Loucy (cell line): Measurements from ENCODE around the gene TGM3.

ENCODE experiments used
- H2AFZ ChIP-seq: fragments of 200-600 bp; sonication (generic); 2 replicates; pipeline ENCODE4 v1.6.0; 2016; ENCODE audit warnings: antibody characterized with exemption, mild to moderate bottlenecking, low read length, moderate library complexity
- H3F3A ChIP-seq: fragments of 200-600 bp; 2 replicates; pipeline ENCODE4 v1.6.0; 2016; ENCODE audit warnings: antibody characterized with exemption, low read depth, mild to moderate bottlenecking
- H3K27me3 ChIP-seq: fragments of 200-600 bp; sonication (generic); 2 replicates; pipeline ENCODE4 v1.6.1; 2014; ENCODE audit warnings: low read length, mild to moderate bottlenecking; ENCODE audit not compliant: insufficient read depth, poor library complexity, severe bottlenecking
- H3K36me3 ChIP-seq: fragments of 200-600 bp; sonication (generic); 2 replicates; pipeline ENCODE4 v1.6.1; 2016; ENCODE audit warnings: low read length; ENCODE audit not compliant: insufficient read depth
- H3K4me1 ChIP-seq: fragments of 200-600 bp; sonication (generic); 2 replicates; pipeline ENCODE4 v1.5.1; 2014; ENCODE audit warnings: low read length, mild to moderate bottlenecking; ENCODE audit not compliant: insufficient read depth, poor library complexity, severe bottlenecking
- H3K4me2 ChIP-seq: fragments of 200-600 bp; sonication (generic); 2 replicates; pipeline ENCODE4 v1.6.0; 2014; ENCODE audit warnings: antibody characterized with exemption, low read length, low read depth, mild to moderate bottlenecking; ENCODE audit not compliant: poor library complexity, severe bottlenecking
- H3K4me3 ChIP-seq: fragments of 200-600 bp; sonication (generic); 2 replicates; pipeline ENCODE4 v1.5.1; 2014; ENCODE audit warnings: low read length, mild to moderate bottlenecking, mixed read lengths; ENCODE audit not compliant: poor library complexity, severe bottlenecking
- H3K79me2 ChIP-seq: fragments of 200-600 bp; sonication (generic); 2 replicates; pipeline ENCODE4 v1.6.1; 2014; ENCODE audit warnings: low read length; ENCODE audit not compliant: insufficient read depth
- H3K9ac ChIP-seq: fragments of 200-600 bp; sonication (generic); 2 replicates; pipeline ENCODE4 v1.6.0; 2014; ENCODE audit warnings: mild to moderate bottlenecking, low read depth, low read length, moderate library complexity; ENCODE audit not compliant: poor library complexity, severe bottlenecking
- H3K9me2 ChIP-seq: fragments of 200-600 bp; sonication (generic); replicated peaks from 2 replicates; pipeline ENCODE4 v1.6.1; 2016; ENCODE audit warnings: low read depth, low read length, mixed read lengths
- H3K9me3 ChIP-seq: fragments of 200-600 bp; sonication (generic); 2 replicates; pipeline ENCODE4 v1.6.1; 2014; ENCODE audit warnings: mild to moderate bottlenecking, antibody characterized with exemption, low read length, low read depth; ENCODE audit not compliant: insufficient read depth
- H4K20me1 ChIP-seq: fragments of 200-600 bp; sonication (generic); 2 replicates; pipeline ENCODE4 v1.6.0; 2014; ENCODE audit warnings: antibody characterized with exemption, low read length, mild to moderate bottlenecking; ENCODE audit not compliant: insufficient read depth, poor library complexity, severe bottlenecking
- EZH2phosphoT487 ChIP-seq: fragments of 200-600 bp; IDR thresholded peaks from 2 replicates; pipeline ENCODE4 v1.6.1; 2018; ENCODE audit warnings: antibody characterized with exemption, mild to moderate bottlenecking, moderate library complexity, borderline replicate concordance
- TF ChIP-seq, protein P1 (sequence below): fragments of 200-600 bp; sonication (generic); conservative IDR thresholded peaks from 2 replicates; pipeline ENCODE4 v1.5.1; 2014; ENCODE audit warnings: mild to moderate bottlenecking, antibody characterized with exemption, low read length

Gene TGM3

DNA sequence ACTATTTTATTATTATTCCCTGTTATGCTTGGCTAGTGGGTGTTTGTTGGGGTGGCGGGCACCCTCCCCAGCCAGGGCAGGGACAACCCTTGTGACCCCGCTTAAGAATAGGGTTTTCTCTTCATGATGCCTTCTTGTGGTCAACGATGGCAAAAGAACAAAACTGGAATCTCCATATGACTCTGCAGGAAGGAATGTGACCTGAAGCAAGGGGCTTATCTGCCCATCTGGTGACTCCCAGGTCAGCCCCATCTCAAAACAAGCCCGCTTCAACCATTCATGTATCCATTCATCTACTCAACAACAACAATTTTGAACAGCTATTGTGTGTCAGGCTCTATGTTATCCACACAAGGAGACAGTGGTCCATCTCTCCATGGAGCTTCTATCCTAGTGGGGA is 54.0 kb downstream of the TGM3 start:
- Histone ChIP-seq H2AFZ (no peak overlapping the region), H3K4me2 (no peak overlapping the region), H4K20me1 (no peaks in the 10 kb centered on the region), H3K79me2 (no peaks in the 10 kb centered on the region), H3K27me3 (no peaks in the 10 kb centered on the region), H3K9me3 (0 out of 2 replicates have a peak, but pooled peaks cover 3% of the 10 kb centered on the region), H3K4me1 (no peaks in the 10 kb centered on the region), H3K4me3 (no peak overlapping the region), H3K36me3 (no peaks in the 10 kb centered on the region), H3F3A (no peaks in the 10 kb centered on the region), H3K9me2 (no peaks in the 10 kb centered on the region), H3K9ac (no peak overlapping the region)
- no peak for TF ChIP-seq EZH2phosphoT487
- TF ChIP-seq, protein P1, sequence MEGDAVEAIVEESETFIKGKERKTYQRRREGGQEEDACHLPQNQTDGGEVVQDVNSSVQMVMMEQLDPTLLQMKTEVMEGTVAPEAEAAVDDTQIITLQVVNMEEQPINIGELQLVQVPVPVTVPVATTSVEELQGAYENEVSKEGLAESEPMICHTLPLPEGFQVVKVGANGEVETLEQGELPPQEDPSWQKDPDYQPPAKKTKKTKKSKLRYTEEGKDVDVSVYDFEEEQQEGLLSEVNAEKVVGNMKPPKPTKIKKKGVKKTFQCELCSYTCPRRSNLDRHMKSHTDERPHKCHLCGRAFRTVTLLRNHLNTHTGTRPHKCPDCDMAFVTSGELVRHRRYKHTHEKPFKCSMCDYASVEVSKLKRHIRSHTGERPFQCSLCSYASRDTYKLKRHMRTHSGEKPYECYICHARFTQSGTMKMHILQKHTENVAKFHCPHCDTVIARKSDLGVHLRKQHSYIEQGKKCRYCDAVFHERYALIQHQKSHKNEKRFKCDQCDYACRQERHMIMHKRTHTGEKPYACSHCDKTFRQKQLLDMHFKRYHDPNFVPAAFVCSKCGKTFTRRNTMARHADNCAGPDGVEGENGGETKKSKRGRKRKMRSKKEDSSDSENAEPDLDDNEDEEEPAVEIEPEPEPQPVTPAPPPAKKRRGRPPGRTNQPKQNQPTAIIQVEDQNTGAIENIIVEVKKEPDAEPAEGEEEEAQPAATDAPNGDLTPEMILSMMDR = no peak

DNA sequence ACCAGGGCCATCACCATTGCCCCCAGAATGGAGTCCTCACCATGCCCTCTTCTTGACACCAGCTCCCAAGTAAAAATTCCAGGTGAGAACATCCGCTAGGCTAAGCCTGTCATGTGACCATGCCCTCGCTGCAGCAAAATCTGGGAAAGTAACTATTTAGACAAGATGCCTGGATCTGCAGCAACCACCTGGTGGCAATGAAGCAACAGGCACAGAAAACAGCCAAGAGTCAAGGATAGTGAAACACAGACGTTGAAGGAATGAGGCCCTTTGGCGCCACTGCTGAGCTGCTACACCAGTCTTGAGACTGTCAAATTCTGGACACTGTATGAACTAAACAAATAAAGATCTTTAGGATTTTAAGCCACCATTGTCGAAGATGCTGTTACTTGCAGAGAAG is 54.8 kb downstream of the TGM3 start:
- Histone ChIP-seq H3K4me3 (no peak overlapping the region), H3K4me1 (no peaks in the 10 kb centered on the region), H2AFZ (no peak overlapping the region), H3F3A (no peaks in the 10 kb centered on the region), H3K4me2 (no peak overlapping the region), H4K20me1 (no peaks in the 10 kb centered on the region), H3K9me2 (no peaks in the 10 kb centered on the region), H3K79me2 (no peaks in the 10 kb centered on the region), H3K9ac (no peak overlapping the region), H3K9me3 (0 out of 2 replicates have a peak, but pooled peaks cover 3% of the 10 kb centered on the region), H3K36me3 (no peaks in the 10 kb centered on the region), H3K27me3 (no peaks in the 10 kb centered on the region)
- TF ChIP-seq, protein P1 = no peak
- TF ChIP-seq EZH2phosphoT487 = no peak

GRCh38 chr20:2353231-2353630 is 57.4 kb downstream of the TGM3 start:
- H3K9me2 ChIP-seq = no peaks in the 10 kb centered on the region
- H3K27me3 ChIP-seq = no peaks in the 10 kb centered on the region
- H3K9ac ChIP-seq = no peak overlapping the region
- no peaks in the 10 kb centered on the region for H3F3A ChIP-seq
- no peak overlapping the region for H2AFZ ChIP-seq
- H3K9me3 ChIP-seq = no peaks in the 10 kb centered on the region
- H3K4me3 ChIP-seq = no peak overlapping the region
- H3K4me2 ChIP-seq = no peak overlapping the region
- H3K4me1 ChIP-seq = no peaks in the 10 kb centered on the region
- no peaks in the 10 kb centered on the region for H3K36me3 ChIP-seq
- no peaks in the 10 kb centered on the region for H4K20me1 ChIP-seq
- TF ChIP-seq EZH2phosphoT487 = no peak
- TF ChIP-seq, protein P1 = no peak
- H3K79me2 ChIP-seq = no peaks in the 10 kb centered on the region
